ENCODE measurements around the gene ZSWIM7.

The ZSWIM7 gene

DNA sequence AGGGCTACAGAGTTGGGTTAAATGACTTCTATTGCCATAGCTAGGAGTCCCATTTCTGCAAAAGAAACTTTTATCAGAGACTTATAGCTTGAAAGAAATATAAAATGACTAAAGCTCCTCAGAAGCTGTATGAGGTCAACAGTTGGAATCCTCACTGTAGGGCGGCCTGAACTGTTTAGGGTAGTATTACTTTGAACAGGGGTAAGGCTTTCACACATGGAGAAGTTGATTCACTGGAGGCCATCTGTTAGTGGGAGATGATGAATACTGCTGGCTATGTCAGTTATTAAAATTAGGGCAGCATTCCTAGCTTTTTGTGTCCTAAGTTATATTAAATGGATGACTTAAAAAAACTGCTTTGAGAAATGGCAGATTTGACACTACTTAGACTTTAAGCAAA, 6.1 kb upstream of the ZSWIM7 start:
- Histone ChIP-seq H3K9me3 (ENCODE audit: low read depth, low read length) (no peaks in the 10 kb centered on the region), H3K4me3 (no peak overlapping the region), H3K36me3 (ENCODE audit: insufficient read depth, low read length) (peaks cover 82% of the 10 kb centered on the region), H3K9ac (ENCODE audit: insufficient read length) (no peak overlapping the region), H3K27ac (no peak overlapping the region)
- no peak for DNase-seq (ENCODE audit: low read depth, low spot score)
- TF ChIP-seq FOXP2 (optimal IDR thresholded peaks at IDR 0.05; ENCODE audit: control extremely low read depth, extremely low read length, insufficient read depth) (no peak), POLR2AphosphoS5 (IDR thresholded peaks at IDR 0.05; ENCODE audit: borderline replicate concordance, low read depth, low read length) (no peak)

- no peak overlapping the region for H3K9ac ChIP-seq (ENCODE audit: insufficient read length)
- TF ChIP-seq POLR2AphosphoS5 (IDR thresholded peaks at IDR 0.05; ENCODE audit: borderline replicate concordance, low read depth, low read length) (no peak), EZH2 (IDR thresholded peaks at IDR 0.05) (no peak), FOXP2 (optimal IDR thresholded peaks at IDR 0.05; ENCODE audit: control extremely low read depth, extremely low read length, insufficient read depth) (no peak)
- peaks cover 77% of the 10 kb centered on the region for H3K36me3 ChIP-seq (ENCODE audit: insufficient read depth, low read length)
- no peak overlapping the region for H3K4me3 ChIP-seq
- no peak overlapping the region for H3K27ac ChIP-seq
- no peak for DNase-seq (ENCODE audit: low read depth, low spot score)
- H3K9me3 ChIP-seq (ENCODE audit: low read depth, low read length): no peaks in the 10 kb centered on the region
These were observed 4.3 kb upstream of the ZSWIM7 start for GRCh38 chr17:16003841-16004240.

- DNase-seq (ENCODE audit: low read depth, low spot score): no peak
- Histone ChIP-seq H3K4me3 (no peak overlapping the region), H3K27ac (no peak overlapping the region), H3K9ac (ENCODE audit: insufficient read length) (no peak overlapping the region), H3K9me3 (ENCODE audit: low read depth, low read length) (no peaks in the 10 kb centered on the region), H3K36me3 (ENCODE audit: insufficient read depth, low read length) (peaks cover 66% of the 10 kb centered on the region)
- TF ChIP-seq POLR2AphosphoS5 (IDR thresholded peaks at IDR 0.05; ENCODE audit: borderline replicate concordance, low read depth, low read length) (no peak), FOXP2 (optimal IDR thresholded peaks at IDR 0.05; ENCODE audit: control extremely low read depth, extremely low read length, insufficient read depth) (no peak)
These were observed 3.3 kb upstream of the ZSWIM7 start for GRCh38 chr17:16002708-16003260.

DNA sequence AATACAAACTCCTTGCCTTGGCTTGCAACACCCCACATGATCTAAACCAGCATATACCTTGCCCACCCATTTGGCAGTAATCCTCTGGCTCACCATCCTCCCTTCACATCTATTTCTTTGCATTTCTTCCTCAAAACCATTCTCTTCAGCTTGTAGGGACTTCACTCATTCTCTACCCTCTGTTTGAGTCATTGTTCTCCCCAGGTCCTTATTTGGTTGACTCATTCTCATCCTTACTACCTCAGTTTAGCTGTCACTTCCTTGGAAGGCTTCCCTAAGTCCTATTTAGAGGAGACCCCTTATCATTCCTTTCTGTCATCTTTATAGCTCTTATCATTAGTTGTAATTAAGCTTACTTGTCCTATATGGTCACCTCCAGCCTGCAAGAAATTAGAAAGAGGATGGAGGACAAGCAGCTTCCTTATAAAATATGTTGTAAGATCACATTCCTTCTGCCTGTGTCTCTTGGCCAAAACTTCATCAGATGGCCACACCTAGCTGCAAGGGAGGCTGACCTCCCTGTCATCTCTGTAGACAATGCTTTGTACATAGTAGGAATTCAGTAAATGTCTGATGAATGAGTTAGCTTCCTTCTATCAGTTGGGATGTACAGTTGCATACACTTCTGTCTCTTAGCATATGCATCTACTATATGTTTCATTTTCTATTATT, 1.9 kb upstream of the ZSWIM7 start:
- TF ChIP-seq FOXP2 (optimal IDR thresholded peaks at IDR 0.05; ENCODE audit: control extremely low read depth, extremely low read length, insufficient read depth) (no peak), EZH2 (IDR thresholded peaks at IDR 0.05) (no peak), POLR2AphosphoS5 (IDR thresholded peaks at IDR 0.05; ENCODE audit: borderline replicate concordance, low read depth, low read length) (no peak)
- H3K36me3 ChIP-seq (ENCODE audit: insufficient read depth, low read length): peaks cover 52% of the 10 kb centered on the region

DNA sequence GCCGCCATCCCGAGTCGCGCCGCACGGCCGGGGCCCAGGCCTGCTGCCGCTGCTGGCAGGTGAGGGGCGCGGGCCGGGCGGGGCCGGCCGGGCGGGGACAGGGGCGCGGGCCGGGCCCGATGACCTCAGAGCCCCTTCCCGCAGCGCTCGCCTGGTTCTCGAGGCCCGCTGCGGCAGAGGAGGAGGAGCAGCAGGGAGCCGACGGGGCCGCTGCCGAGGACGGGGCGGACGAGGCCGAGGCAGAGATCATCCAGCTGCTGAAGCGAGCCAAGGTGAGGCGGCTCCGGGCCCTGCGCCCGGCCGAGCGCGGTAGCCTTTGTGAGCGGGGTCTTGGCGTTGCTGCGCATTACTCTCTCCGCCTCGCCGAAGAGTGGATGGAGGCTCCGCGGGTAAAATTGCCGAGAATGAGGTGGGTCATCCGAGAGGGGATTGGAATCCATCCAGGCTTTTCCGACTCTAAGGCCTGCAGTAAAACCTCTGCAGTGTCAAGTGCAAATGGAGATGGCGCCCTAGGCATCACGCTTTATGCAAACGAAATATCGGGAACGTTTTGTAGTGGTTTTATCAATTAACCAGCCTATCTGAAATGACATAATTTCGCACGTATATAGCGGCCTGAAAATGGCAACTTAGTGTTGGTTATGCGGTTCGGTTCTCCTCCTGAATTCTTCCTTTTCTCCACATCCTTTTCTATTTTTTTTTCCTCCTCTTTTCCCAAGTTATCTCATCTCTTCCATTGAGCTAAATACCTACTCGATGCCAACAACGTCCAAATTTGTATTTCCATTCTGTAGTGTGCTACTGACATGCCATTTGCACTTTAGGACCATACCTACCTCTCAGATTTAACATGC, 697 bp upstream of the ZSWIM7 start:
- Histone ChIP-seq H3K4me3 (peak overlapping the region; percentile 94), H3K36me3 (ENCODE audit: insufficient read depth, low read length) (peaks cover 45% of the 10 kb centered on the region), H3K9ac (ENCODE audit: insufficient read length) (peak overlapping the region; percentile 84), H3K27ac (no peak overlapping the region), H3K9me3 (ENCODE audit: low read depth, low read length) (no peaks in the 10 kb centered on the region)
- no peak for TF ChIP-seq EZH2 (IDR thresholded peaks at IDR 0.05)
- no peak for TF ChIP-seq POLR2AphosphoS5 (IDR thresholded peaks at IDR 0.05; ENCODE audit: borderline replicate concordance, low read depth, low read length)
- TF ChIP-seq FOXP2 (optimal IDR thresholded peaks at IDR 0.05; ENCODE audit: control extremely low read depth, extremely low read length, insufficient read depth): no peak
- no peak for DNase-seq (ENCODE audit: low read depth, low spot score)

More for the DNA sequence above, 1.9 kb upstream of the ZSWIM7 start:
- H3K9me3 ChIP-seq (ENCODE audit: low read depth, low read length): no peaks in the 10 kb centered on the region
- H3K9ac ChIP-seq (ENCODE audit: insufficient read length): no peak overlapping the region
- H3K27ac ChIP-seq: no peak overlapping the region
- no peak for DNase-seq (ENCODE audit: low read depth, low spot score)
- peak overlapping the region; percentile 94 for H3K4me3 ChIP-seq

- no peak overlapping the region for H3K9ac ChIP-seq (ENCODE audit: insufficient read length)
- no peak for TF ChIP-seq FOXP2 (optimal IDR thresholded peaks at IDR 0.05; ENCODE audit: control extremely low read depth, extremely low read length, insufficient read depth)
- TF ChIP-seq EZH2 (IDR thresholded peaks at IDR 0.05): no peak
- no peak for TF ChIP-seq POLR2AphosphoS5 (IDR thresholded peaks at IDR 0.05; ENCODE audit: borderline replicate concordance, low read depth, low read length)
- peaks cover 26% of the 10 kb centered on the region for H3K36me3 ChIP-seq (ENCODE audit: insufficient read depth, low read length)
- DNase-seq (ENCODE audit: low read depth, low spot score): no peak
- H3K9me3 ChIP-seq (ENCODE audit: low read depth, low read length): no peaks in the 10 kb centered on the region
- H3K27ac ChIP-seq: no peak overlapping the region
- peak overlapping the region; percentile 94 for H3K4me3 ChIP-seq
These were observed 1.4 kb downstream of the ZSWIM7 start for GRCh38 chr17:15998031-15998562.

DNA sequence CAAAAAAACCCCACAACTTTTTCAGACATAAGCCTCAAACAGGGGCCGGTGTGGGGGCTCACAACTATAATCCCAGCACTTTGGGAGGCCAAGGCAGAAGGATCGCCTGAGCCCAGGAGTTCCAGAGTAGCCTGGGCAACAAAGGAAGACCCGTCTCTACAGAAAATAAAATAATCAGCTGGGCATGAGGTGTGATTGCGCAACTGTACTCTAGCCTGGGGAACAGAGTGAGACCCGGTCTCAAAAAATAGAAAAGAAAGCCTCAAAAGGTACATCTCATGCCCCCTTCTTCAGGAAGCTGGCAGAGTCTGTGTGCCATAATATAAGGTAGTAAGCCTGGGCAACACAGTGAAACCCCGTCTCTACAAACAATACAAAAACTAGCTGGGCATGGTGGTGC, 3.2 kb downstream of the ZSWIM7 start:
- Histone ChIP-seq H3K27ac (no peak overlapping the region), H3K9ac (ENCODE audit: insufficient read length) (no peak overlapping the region), H3K9me3 (ENCODE audit: low read depth, low read length) (no peaks in the 10 kb centered on the region), H3K36me3 (ENCODE audit: insufficient read depth, low read length) (peaks cover 8% of the 10 kb centered on the region), H3K4me3 (no peak overlapping the region)
- no peak for TF ChIP-seq POLR2AphosphoS5 (IDR thresholded peaks at IDR 0.05; ENCODE audit: borderline replicate concordance, low read depth, low read length)
- TF ChIP-seq EZH2 (IDR thresholded peaks at IDR 0.05): no peak
- TF ChIP-seq FOXP2 (optimal IDR thresholded peaks at IDR 0.05; ENCODE audit: control extremely low read depth, extremely low read length, insufficient read depth): no peak
- DNase-seq (ENCODE audit: low read depth, low spot score): no peak
